ENCODE results near the gene PRKN. TPM values are rescaled to one million over a fixed set of nuclear protein-coding genes. Genes with fewer than 3 reads are reported as not detected.

PRKN gene
- total and polyA plus RNA-seq, 2 donors (not counting 3 experiments of a cell fraction or from before 2014, with no cell fraction given): 0.06 TPM; not detected in 1

- dilution Hi-C loops (cut with MboI; ENCODE audit: extremely low pct_ligation_motif_present, low sequenced_read_pairs) (no loop called here), intact Hi-C loops (cut with micrococcal nuclease) (no loop called here)
- Histone ChIP-seq H3K4me2 (ENCODE audit: insufficient read depth, low read length) (no peak overlapping the region), H3K27me3 (ENCODE audit: control insufficient read depth in 2 of 2, insufficient read depth in 2 of 2, low read length in 2 of 2) (no peaks in the 10 kb centered on the region), H3K27ac (ENCODE audit: insufficient read depth, low read depth, low read length) (no peak overlapping the region), H3K79me2 (ENCODE audit: control insufficient read depth, insufficient read depth, low read length) (no peaks in the 10 kb centered on the region), H4K20me1 (replicated peaks; ENCODE audit: control insufficient read depth, extremely low read depth, insufficient read depth, low read length) (no peaks in the 10 kb centered on the region), H3K4me1 (ENCODE audit: control insufficient read depth, extremely low read depth, insufficient read depth, low read length) (no peaks in the 10 kb centered on the region), H2AFZ (ENCODE audit: low read depth, low read length) (no peak overlapping the region), H3K4me3 (replicated peaks in 1 of 3; ENCODE audit: insufficient read depth in 1 of 3, low read depth in 1 of 3, low read length in 3 of 3) (no peak overlapping the region), H3K9me3 (replicated peaks; ENCODE audit: control insufficient read depth, insufficient read depth, low read length) (no peaks in the 10 kb centered on the region), H3K9ac (replicated peaks; ENCODE audit: extremely low read depth, insufficient read depth, low read length) (no peak overlapping the region), H3K9me1 (replicated peaks; ENCODE audit: control insufficient read depth, extremely low read depth, insufficient read depth, low read length) (no peaks in the 10 kb centered on the region), H3K36me3 (ENCODE audit: control insufficient read depth in 2 of 2, extremely low read depth in 1 of 2, insufficient read depth in 2 of 2, low read length in 2 of 2) (no peaks in the 10 kb centered on the region)
- TF ChIP-seq GATA2 (IDR thresholded peaks at IDR 0.05; ENCODE audit: insufficient read depth, insufficient read length, low read depth, low read length): no peak
- no peak for TF ChIP-seq POLR2AphosphoS5 (IDR thresholded peaks at IDR 0.05; ENCODE audit: insufficient read depth, low read depth, low read length)
- no peak for TF ChIP-seq MYC (IDR thresholded peaks at IDR 0.05; ENCODE audit: low read depth, low read length)
- no peak for TF ChIP-seq MAX (IDR thresholded peaks at IDR 0.05; ENCODE audit: insufficient read depth, insufficient read length)
- TF ChIP-seq POLR2A (IDR thresholded peaks at IDR 0.05; ENCODE audit: low read depth, low read length): no peak
- no peak for TF ChIP-seq JUN (IDR thresholded peaks at IDR 0.05; ENCODE audit: borderline replicate concordance, insufficient read depth, insufficient read length, low read depth)
- no peak for TF ChIP-seq CTCF (IDR thresholded peaks at IDR 0.05; ENCODE audit: extremely low read depth in 1 of 2, insufficient read depth in 1 of 2, low read depth in 1 of 2, low read length in 2 of 2)
- TF ChIP-seq EZH2 (IDR thresholded peaks at IDR 0.05; ENCODE audit: borderline replicate concordance, low read depth, low read length, severe bottlenecking): no peak
- TF ChIP-seq FOS (IDR thresholded peaks at IDR 0.05; ENCODE audit: borderline replicate concordance, insufficient read depth, low read length): no peak
- POLR2A ChIA-PET: interaction anchor here (0.6 kb wide), 1 partner anchor 843 kb away, joined by 3 read pairs; no protein-coding TSS in a partner anchor
- DNase-seq (ENCODE audit: low read depth, low spot score) (no peak), FAIRE-seq (no peak)
- no TSS peak for BruUV-seq (replicated peaks)
- CTCF ChIA-PET: interaction anchor here (1.3 kb wide), 1 partner anchor 11 kb away, joined by 6 read pairs; no protein-coding TSS in a partner anchor
Observed at GRCh38 chr6:161407115-161407514, 1320.5 kb downstream of the PRKN start.

Data from endothelial cell of umbilical vein (primary cell).